HepG2 (cell line): Measurements from ENCODE around the gene SYNE3. TPM values are rescaled to one million over a fixed set of nuclear protein-coding genes. Genes with fewer than 3 reads are reported as not detected.

ENCODE experiments used
- ATAC-seq: fragments of 200-7000 bp; cut with Tn5 transposase; 3 replicates; pipeline ENCODE4 v1.9.1; 2020; ENCODE audit warnings: mild to moderate bottlenecking, moderate library complexity
- BruUV-seq: library from RNA; stranded (reverse); fragments of 400-500 nt; replicated peaks from 2 replicates; lab custom pipeline; 2021; lab: Mats Ljungman, UMichigan
- CTCF ChIA-PET: fragments of 300-600 bp; formaldehyde crosslinking; extraction: SDS; loops from one replicate; lab custom pipeline; 2021; ENCODE audit warnings: low total read pairs, inconsistent platforms, low intra/inter-chr PET ratio; lab: Yijun Ruan, JAX
- POLR2A ChIA-PET: fragments of 350-600 bp; sonication (Branson Sonifier 250); formaldehyde crosslinking; loops from one replicate; lab custom pipeline; 2020; ENCODE audit warnings: antibody characterized with exemption, inconsistent platforms; lab: Yijun Ruan, JAX
- DNase-seq: peaks from one replicate; pipeline ENCODE4 v3.0.0-alpha.2; 2015; ENCODE audit warnings: low spot score
- FAIRE-seq: peaks from 3 replicates; lab custom pipeline; 2011; peaks lifted over from hg19 to GRCh38; lab: Jason Lieb, UNC
- H2AFZ ChIP-seq: one replicate; pipeline ENCODE4 v1.6.1; 2011; ENCODE audit warnings: low read length, inconsistent platforms
- H3K27ac ChIP-seq: fragments of 300-600 bp; 3 replicates; pipeline ENCODE4 v1.8.0; 2011; ENCODE audit warnings: mixed run types, mild to moderate bottlenecking, mixed read lengths, low read length, inconsistent platforms; ENCODE audit not compliant: insufficient read depth; ENCODE audit errors: extremely low read length
- H3K27me3 ChIP-seq, 2 experiments: fragments of 200-600 bp in 1 of 2; 2 replicates in 1 of 2; 3 replicates in 1 of 2; pipeline versions ENCODE4 v1.6.0 to v1.8.0; 2011; ENCODE audit warnings: low read length in 2 of 2, mild to moderate bottlenecking in 2 of 2, moderate library complexity in 2 of 2, inconsistent platforms in 1 of 2; ENCODE audit not compliant: insufficient read depth in 2 of 2, control insufficient read depth in 1 of 2
- H3K36me3 ChIP-seq, 2 experiments: fragments of 200-600 bp in 1 of 2; replicated peaks in 1 of 2; 2 replicates in 1 of 2; 3 replicates in 1 of 2; pipeline versions ENCODE4 v1.5.1 to v1.8.0; 2011; ENCODE audit warnings: low read length in 2 of 2, inconsistent platforms in 1 of 2; ENCODE audit not compliant: insufficient read depth in 2 of 2, control insufficient read depth in 1 of 2
- H3K4me1 ChIP-seq: 2 replicates; pipeline ENCODE4 v1.5.1; 2012; ENCODE audit warnings: low read length, inconsistent platforms; ENCODE audit not compliant: insufficient read depth
- H3K4me2 ChIP-seq: 2 replicates; pipeline ENCODE4 v1.6.0; 2011; ENCODE audit warnings: low read depth, low read length, inconsistent platforms
- H3K4me3 ChIP-seq, 3 experiments: fragments of 200-600 bp in 1 of 3; sonication (generic), shearing (Covaris generic) in 1 of 3; replicated peaks in 1 of 3; 2 replicates each; pipeline ENCODE4 v1.5.1; 2011 to 2016; ENCODE audit warnings: low read length in 3 of 3, inconsistent platforms in 2 of 3, low read depth in 2 of 3, mild to moderate bottlenecking in 2 of 3, control low read depth in 1 of 3, mixed read lengths in 1 of 3; ENCODE audit not compliant: insufficient read depth in 1 of 3
- H3K79me2 ChIP-seq: one replicate; pipeline ENCODE4 v1.6.1; 2011; ENCODE audit warnings: low read length, inconsistent platforms; ENCODE audit not compliant: insufficient read depth
- H3K9ac ChIP-seq: 2 replicates; pipeline ENCODE4 v1.6.0; 2011; ENCODE audit warnings: mild to moderate bottlenecking, low read depth, low read length, inconsistent platforms; ENCODE audit not compliant: insufficient read depth
- H3K9me3 ChIP-seq: 2 replicates; pipeline ENCODE4 v1.5.1; 2012; ENCODE audit warnings: mild to moderate bottlenecking, low read length
- H4K20me1 ChIP-seq: 2 replicates; pipeline ENCODE4 v1.6.0; 2011; ENCODE audit warnings: inconsistent platforms, mild to moderate bottlenecking, low read length, moderate library complexity; ENCODE audit not compliant: insufficient read depth
- HIVEP1 ChIP-seq: sonication (generic); formaldehyde crosslinking; IDR thresholded peaks from 2 replicates; pipeline ENCODE4 v1.4.0; 2020; ENCODE audit warnings: mild to moderate bottlenecking, missing genetic modification reagents
- HNRNPLL ChIP-seq: fragments of 200-400 bp; formaldehyde crosslinking; IDR thresholded peaks from 2 replicates; pipeline ENCODE4 v1.6.1; 2017; ENCODE audit warnings: mild to moderate bottlenecking, low read depth, low read length; ENCODE audit not compliant: poor library complexity, severe bottlenecking
- RBM22 ChIP-seq: fragments of 200-400 bp; formaldehyde crosslinking; optimal IDR thresholded peaks from 2 replicates; pipeline ENCODE3; 2017; ENCODE audit warnings: mild to moderate bottlenecking, low read length, moderate library complexity
- SRY ChIP-seq: sonication (generic); formaldehyde crosslinking; IDR thresholded peaks from 2 replicates; pipeline ENCODE4 v1.8.0; 2022; ENCODE audit warnings: mild to moderate bottlenecking, missing genetic modification reagents
- U2AF2 ChIP-seq: fragments of 200-400 bp; formaldehyde crosslinking; IDR thresholded peaks from 2 replicates; pipeline ENCODE4 v1.6.1; 2017; ENCODE audit warnings: low read depth, mild to moderate bottlenecking, low read length
- ZFP82 ChIP-seq: sonication (generic); formaldehyde crosslinking; IDR thresholded peaks from 2 replicates; pipeline ENCODE4 v1.5.1; 2020; ENCODE audit warnings: mild to moderate bottlenecking, missing genetic modification reagents, borderline replicate concordance
- ZNF451 ChIP-seq: sonication (generic); formaldehyde crosslinking; IDR thresholded peaks from 2 replicates; pipeline ENCODE4 v1.5.0; 2020; ENCODE audit warnings: mild to moderate bottlenecking, missing genetic modification reagents
- ZNF749 ChIP-seq: sonication (generic); formaldehyde crosslinking; IDR thresholded peaks from 2 replicates; pipeline ENCODE4 v1.8.0; 2022; ENCODE audit warnings: mild to moderate bottlenecking, missing genetic modification reagents, moderate library complexity, borderline replicate concordance
- WGBS: methylation state at CpG from one replicate; pipeline ENCODE4 v1.1.6; 2017; ENCODE audit warnings: low lambda C conversion rate; 5-methylcytosine and 5-hydroxymethylcytosine counted together
- in situ Hi-C: cut with HindIII; loops from 2 replicates; pipeline ENCODE4 v1.10.0; 2017; ENCODE audit warnings: low pct_unique_long_range_greater_than_20kb; ENCODE audit not compliant: extremely low pct_ligation_motif_present
- intact Hi-C: fragments of 100-400 bp; cut with micrococcal nuclease; formaldehyde crosslinking; loops from one replicate; pipeline ENCODE4 v1.10.0; 2022; ENCODE audit not compliant: unreplicated experiment
- polyA plus RNA-seq, 8 experiments: library from polyadenylated mRNA; depleted of rRNA in 3 of 8; stranded (reverse) in 7 of 8; unstranded in 1 of 8; fragments of >200 nt; fragmentation: Illumina TruSeq in 4 of 8; extraction: Trizol in 4 of 8; gene quantifications; 2 replicates each; pipeline versions ENCODE4 v1.2.1 to v1.2.3, GENCODE V29; 2011 to 2016; ENCODE audit warnings: low read depth in 4 of 8, missing spikeins in 1 of 8, mixed read lengths in 1 of 8; ENCODE audit not compliant: insufficient read depth in 1 of 8
- total RNA-seq, 5 experiments: library from RNA; depleted of rRNA; stranded (reverse); fragments of >200 nt; fragmentation: Illumina TruSeq; extraction: Trizol; gene quantifications; 2 replicates each; pipeline ENCODE4 v1.2.3, GENCODE V29; 2016; ENCODE audit warnings: low read depth in 1 of 5
- TF ChIP-seq, protein P1 (sequence below): sonication (generic); formaldehyde crosslinking; IDR thresholded peaks from 2 replicates; pipeline ENCODE4 v1.8.0; 2022; ENCODE audit warnings: missing genetic modification reagents, low read depth, mild to moderate bottlenecking, borderline replicate concordance
- TF ChIP-seq, protein P2 (sequence below): IDR thresholded peaks from 2 replicates; pipeline ENCODE4 v1.6.1; 2018; ENCODE audit warnings: missing genetic modification reagents

Gene SYNE3
- total and polyA plus RNA-seq, 2 of the 13 experiments (the other 11 are each of a cell fraction or from before 2014, with no cell fraction given): 7.8 to 8.0 TPM

DNA sequence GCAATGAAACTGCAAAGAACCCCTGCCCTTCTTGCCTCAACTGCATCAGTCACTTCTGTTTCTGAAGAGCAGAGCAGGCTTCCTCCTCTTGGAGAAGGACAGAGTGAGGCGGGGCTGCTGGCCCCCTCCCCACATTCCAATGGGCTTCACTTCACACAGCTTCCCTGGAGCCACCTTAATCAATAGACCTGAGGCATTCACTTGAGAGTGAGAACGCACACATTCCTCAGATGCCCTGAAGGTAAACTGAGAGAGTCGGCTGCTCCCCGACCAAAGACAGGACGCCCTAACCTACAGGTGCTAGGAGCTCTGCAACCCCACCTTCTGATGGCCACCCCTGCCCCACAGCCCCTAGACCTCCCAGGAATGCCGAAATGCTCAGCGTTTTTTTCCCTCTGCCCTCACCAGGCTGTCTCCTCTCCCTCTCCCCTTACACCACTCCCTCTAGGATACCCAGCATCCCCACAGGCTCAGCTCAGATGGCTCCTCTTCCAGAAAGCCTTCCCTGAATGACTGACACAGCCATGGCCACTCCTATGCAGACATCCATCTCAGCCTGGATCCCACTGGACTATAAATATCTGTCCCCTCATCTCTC is 31.1 kb downstream of the SYNE3 start:
- H4K20me1 ChIP-seq: peaks cover 4% of the 10 kb centered on the region; the same call in 1 of the 2 replicates
- H3K9me3 ChIP-seq: no peaks in the 10 kb centered on the region
- no peak for ATAC-seq
- H3K4me1 ChIP-seq: peaks cover 44% of the 10 kb centered on the region
- CTCF ChIA-PET: no interaction called here
- no peak overlapping the region for H3K4me2 ChIP-seq
- no peak for DNase-seq
- peaks cover 3% of the 10 kb centered on the region for H3K79me2 ChIP-seq
- H3K36me3 ChIP-seq: no peaks in the 10 kb centered on the region; a peak in 2 of 5 replicates
- POLR2A ChIA-PET: no interaction called here
- 87% methylated on average over 7 of the region's 7 CpGs for WGBS
- H3K27me3 ChIP-seq: no peaks in the 10 kb centered on the region
- in situ Hi-C loops: no loop called here
- FAIRE-seq: no peak
- H3K27ac ChIP-seq: no peak overlapping the region
- H3K9ac ChIP-seq: no peak overlapping the region
- H2AFZ ChIP-seq: no peak overlapping the region
- no TSS peak for BruUV-seq
- intact Hi-C loops: loop anchor here (5.0 kb wide), 1 partner anchor 37 kb away; no protein-coding TSS in a partner anchor
- no peak overlapping the region for H3K4me3 ChIP-seq
- TF ChIP-seq SRY (CRISPR knock-in tag): no peak
- TF ChIP-seq, protein P1, sequence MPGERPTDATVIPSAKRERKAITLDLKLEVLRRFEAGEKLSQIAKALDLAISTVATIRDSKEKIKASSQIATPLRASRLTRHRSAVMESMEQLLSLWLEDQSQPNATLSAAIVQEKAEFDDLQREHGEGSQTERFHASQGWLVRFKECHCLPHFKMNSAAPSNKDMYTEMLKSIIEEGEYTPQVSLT (CRISPR knock-in tag): no peak
- TF ChIP-seq ZFP82: no peak
- no peak for TF ChIP-seq HIVEP1 (CRISPR knock-in tag)
- TF ChIP-seq, protein P2, sequence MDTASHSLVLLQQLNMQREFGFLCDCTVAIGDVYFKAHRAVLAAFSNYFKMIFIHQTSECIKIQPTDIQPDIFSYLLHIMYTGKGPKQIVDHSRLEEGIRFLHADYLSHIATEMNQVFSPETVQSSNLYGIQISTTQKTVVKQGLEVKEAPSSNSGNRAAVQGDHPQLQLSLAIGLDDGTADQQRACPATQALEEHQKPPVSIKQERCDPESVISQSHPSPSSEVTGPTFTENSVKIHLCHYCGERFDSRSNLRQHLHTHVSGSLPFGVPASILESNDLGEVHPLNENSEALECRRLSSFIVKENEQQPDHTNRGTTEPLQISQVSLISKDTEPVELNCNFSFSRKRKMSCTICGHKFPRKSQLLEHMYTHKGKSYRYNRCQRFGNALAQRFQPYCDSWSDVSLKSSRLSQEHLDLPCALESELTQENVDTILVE: no peak
- no peak for TF ChIP-seq ZNF749 (CRISPR knock-in tag)
- no peak for TF ChIP-seq U2AF2
- TF ChIP-seq ZNF451 (CRISPR knock-in tag): no peak
- TF ChIP-seq RBM22: no peak
- TF ChIP-seq HNRNPLL: no peak
